H1 (cell line): ENCODE data around the gene NR1I3. TPM values are rescaled to one million over a fixed set of nuclear protein-coding genes. Genes with fewer than 3 reads are reported as not detected.

Experiments
- CTCF ChIA-PET: fragments of 300-600 bp; sonication (Branson Sonifier 250); formaldehyde crosslinking; loops from one replicate; lab custom pipeline; 2021; ENCODE audit not compliant: partially characterized antibody; lab: Charles Lee
- POLR2A ChIA-PET: fragments of 300-600 bp; sonication (Branson Sonifier 250); formaldehyde crosslinking; loops from one replicate; lab custom pipeline; 2021; ENCODE audit warnings: inconsistent platforms; ENCODE audit not compliant: partially characterized antibody; lab: Charles Lee
- DNase-seq, 2 experiments: peaks; one replicate each; pipeline versions ENCODE4 v3.0.0 to v3.0.0-alpha.2; 2010 to 2022; ENCODE audit warnings: low spot score in 2 of 2, low read depth in 1 of 2, mixed read lengths in 1 of 2
- FAIRE-seq: peaks from 2 replicates; lab custom pipeline; 2011; peaks lifted over from hg19 to GRCh38; lab: Jason Lieb, UNC
- H2AFZ ChIP-seq: 2 replicates; pipeline ENCODE4 v1.8.1; 2012; ENCODE audit warnings: low read length, inconsistent platforms
- H2AK5ac ChIP-seq: 2 replicates; pipeline ENCODE4 v1.6.1; 2013; ENCODE audit warnings: low read depth, low read length
- H2BK120ac ChIP-seq: replicated peaks from 2 replicates; pipeline ENCODE3; 2013; ENCODE audit warnings: low read depth, low read length, inconsistent platforms
- H2BK12ac ChIP-seq: 2 replicates; pipeline ENCODE4 v1.6.1; 2013; ENCODE audit warnings: low read depth, low read length
- H2BK15ac ChIP-seq: 2 replicates; pipeline ENCODE4 v1.6.1; 2013; ENCODE audit warnings: low read length
- H2BK20ac ChIP-seq: 2 replicates; pipeline ENCODE4 v1.6.1; 2013; ENCODE audit warnings: low read length
- H2BK5ac ChIP-seq: 2 replicates; pipeline ENCODE4 v1.6.1; 2013; ENCODE audit warnings: low read depth, low read length
- H3K14ac ChIP-seq: 2 replicates; pipeline ENCODE4 v1.6.1; 2013; ENCODE audit warnings: inconsistent platforms; ENCODE audit not compliant: insufficient read length
- H3K18ac ChIP-seq: 2 replicates; pipeline ENCODE4 v1.6.1; 2013; ENCODE audit warnings: low read length; ENCODE audit errors: extremely low read depth
- H3K23ac ChIP-seq: 2 replicates; pipeline ENCODE4 v1.6.1; 2013; ENCODE audit warnings: inconsistent platforms; ENCODE audit not compliant: insufficient read length
- H3K23me2 ChIP-seq: 2 replicates; pipeline ENCODE4 v1.6.1; 2013; ENCODE audit warnings: low read depth, low read length
- H3K27ac ChIP-seq: 2 replicates; pipeline ENCODE4 v1.6.1; 2011; ENCODE audit warnings: low read depth, low read length, inconsistent platforms
- H3K27me3 ChIP-seq, 4 experiments: replicated peaks in 1 of 4; 1 replicate in 1 of 4; 2 replicates in 3 of 4; pipeline versions ENCODE4 v1.6.1 to v1.8.1; 2011 to 2013; ENCODE audit warnings: low read length in 3 of 4, mild to moderate bottlenecking in 3 of 4, inconsistent platforms in 2 of 4, mixed read lengths in 2 of 4, moderate library complexity in 1 of 4; ENCODE audit not compliant: control insufficient read depth in 3 of 4, insufficient read depth in 3 of 4; ENCODE audit errors: extremely low read depth in 1 of 4
- H3K36me3 ChIP-seq, 4 experiments: 2 replicates each; pipeline versions ENCODE4 v1.6.1 to v1.8.1; 2011 to 2013; ENCODE audit warnings: mild to moderate bottlenecking in 4 of 4, low read length in 3 of 4, moderate library complexity in 2 of 4, control low read depth in 1 of 4, inconsistent platforms in 1 of 4; ENCODE audit not compliant: insufficient read depth in 4 of 4, control insufficient read depth in 2 of 4
- H3K4ac ChIP-seq: replicated peaks from 2 replicates; pipeline ENCODE3; 2013; ENCODE audit warnings: low read length, low read depth, mixed read lengths, inconsistent platforms; ENCODE audit not compliant: insufficient read length
- H3K4me1 ChIP-seq, 4 experiments: replicated peaks in 1 of 4; 1 replicate in 1 of 4; 2 replicates in 3 of 4; pipeline versions ENCODE4 v1.6.1 to v1.8.1; 2011 to 2013; ENCODE audit warnings: low read length in 3 of 4, inconsistent platforms in 2 of 4, mixed read lengths in 1 of 4; ENCODE audit not compliant: insufficient read depth in 4 of 4, control insufficient read depth in 3 of 4
- H3K4me2 ChIP-seq, 2 experiments: 2 replicates each; pipeline versions ENCODE4 v1.6.1 to v1.8.1; 2011 to 2013; ENCODE audit warnings: low read depth in 2 of 2, low read length in 2 of 2, control low read depth in 1 of 2, inconsistent platforms in 1 of 2, mild to moderate bottlenecking in 1 of 2; ENCODE audit not compliant: insufficient read depth in 1 of 2
- H3K4me3 ChIP-seq, 4 experiments: fragments of 200-600, 300-600 bp in 1 of 4; sonication (generic), shearing (Covaris generic), sonication (Bioruptor Twin) in 1 of 4; 2 replicates each; pipeline versions ENCODE4 v1.5.1 to v1.8.1; 2011 to 2016; ENCODE audit warnings: low read length in 4 of 4, low read depth in 3 of 4, control low read depth in 2 of 4, inconsistent platforms in 2 of 4, mild to moderate bottlenecking in 2 of 4, mixed read lengths in 1 of 4, moderate library complexity in 1 of 4; ENCODE audit not compliant: insufficient read depth in 2 of 4; ENCODE audit errors: extremely low read depth in 1 of 4
- H3K56ac ChIP-seq: replicated peaks from 2 replicates; pipeline ENCODE3; 2013; ENCODE audit warnings: low read depth, mild to moderate bottlenecking, mixed read lengths, low read length, inconsistent platforms; ENCODE audit not compliant: insufficient read length
- H3K79me1 ChIP-seq: 2 replicates; pipeline ENCODE4 v1.6.1; 2013; ENCODE audit warnings: low read depth, low read length, control low read depth
- H3K79me2 ChIP-seq, 2 experiments: 2 replicates each; pipeline versions ENCODE4 v1.6.1 to v1.8.1; 2012 to 2013; ENCODE audit warnings: low read length in 2 of 2, mild to moderate bottlenecking in 2 of 2, inconsistent platforms in 1 of 2; ENCODE audit not compliant: insufficient read depth in 2 of 2, control insufficient read depth in 1 of 2
- H3K9ac ChIP-seq, 4 experiments: replicated peaks in 1 of 4; 1 replicate in 1 of 4; 2 replicates in 3 of 4; pipeline versions ENCODE4 v1.6.1 to v1.8.1; 2011 to 2013; ENCODE audit warnings: low read depth in 3 of 4, low read length in 3 of 4, control low read depth in 2 of 4, mild to moderate bottlenecking in 2 of 4, moderate library complexity in 2 of 4, inconsistent platforms in 1 of 4; ENCODE audit errors: extremely low read depth in 1 of 4
- H3K9me3 ChIP-seq, 2 experiments: 2 replicates each; pipeline versions ENCODE4 v1.6.1 to v1.8.1; 2012 to 2013; ENCODE audit warnings: mild to moderate bottlenecking in 2 of 2, moderate library complexity in 2 of 2, control low read depth in 1 of 2, inconsistent platforms in 1 of 2, low read depth in 1 of 2, low read length in 1 of 2, mixed read lengths in 1 of 2; ENCODE audit not compliant: insufficient read depth in 2 of 2
- H4K20me1 ChIP-seq, 2 experiments: replicated peaks in 1 of 2; 2 replicates each; pipeline versions ENCODE3 to v1.8.1; 2011 to 2013; ENCODE audit warnings: inconsistent platforms in 2 of 2, low read length in 2 of 2, mild to moderate bottlenecking in 1 of 2; ENCODE audit not compliant: insufficient read depth in 2 of 2, control insufficient read depth in 1 of 2
- H4K5ac ChIP-seq: 2 replicates; pipeline ENCODE4 v1.6.1; 2013; ENCODE audit warnings: low read length, low read depth, mixed read lengths, inconsistent platforms; ENCODE audit not compliant: insufficient read length
- H4K8ac ChIP-seq: 2 replicates; pipeline ENCODE4 v1.8.0; 2013; ENCODE audit warnings: mild to moderate bottlenecking, moderate library complexity, low read length, inconsistent platforms; ENCODE audit not compliant: insufficient read depth; ENCODE audit errors: extremely low read depth
- H4K91ac ChIP-seq: replicated peaks from 2 replicates; pipeline ENCODE3; 2013; ENCODE audit warnings: low read length, mixed read lengths, inconsistent platforms; ENCODE audit not compliant: insufficient read length
- RAD21 ChIP-seq, 2 experiments: IDR thresholded peaks in 1 of 2; conservative IDR thresholded peaks in 1 of 2; 2 replicates each; pipeline ENCODE4 v1.6.1; 2011; ENCODE audit warnings: low read depth in 2 of 2, low read length in 2 of 2, improper control_type of control experiment in 1 of 2, inconsistent platforms in 1 of 2, mild to moderate bottlenecking in 1 of 2, moderate library complexity in 1 of 2
- SIN3A ChIP-seq, 2 experiments: IDR thresholded peaks in 1 of 2; conservative IDR thresholded peaks in 1 of 2; 2 replicates each; pipeline ENCODE4 v1.6.1; 2011 to 2012; ENCODE audit warnings: low read length in 2 of 2, improper control_type of control experiment in 1 of 2, low read depth in 1 of 2, mild to moderate bottlenecking in 1 of 2
- WGBS, 2 experiments: shearing (Covaris generic) in 1 of 2; methylation state at CpG; one replicate each; pipeline versions ENCODE4 v1.1.6 to v1.1.7; 2013 to 2015; ENCODE audit warnings: low lambda C conversion rate in 2 of 2, mixed read lengths in 2 of 2, inconsistent platforms in 1 of 2, low coverage in 1 of 2, missing lambda C conversion rate in 1 of 2; ENCODE audit not compliant: insufficient replicate concordance in 2 of 2, insufficient coverage in 1 of 2, insufficient read length in 1 of 2; ENCODE audit errors: extremely low coverage in 1 of 2, missing lambda C conversion rate in 1 of 2; 5-methylcytosine and 5-hydroxymethylcytosine counted together
- polyA plus RNA-seq, 7 experiments: library from polyadenylated mRNA; depleted of rRNA in 3 of 7; stranded (reverse) in 5 of 7; unstranded in 2 of 7; fragments of >200 nt in 5 of 7; fragments of 200-250 nt in 2 of 7; gene quantifications; 1 replicate in 5 of 7; 2 replicates in 1 of 7; 4 replicates in 1 of 7; pipeline versions ENCODE4 v1.2.1 to v1.2.3, GENCODE V29; 2011 to 2013; ENCODE audit warnings: missing spikeins in 2 of 7, mixed read lengths in 2 of 7
- total RNA-seq: library from RNA; stranded (reverse); fragmentation: NEBNext Ultra II Directional; extraction: Animal tissue kit (Norgen Biotek cat#: 25700); gene quantifications from 2 replicates; pipeline ENCODE4 v1.2.1, GENCODE V29; 2021
- TF ChIP-seq, protein P1 (sequence below), 3 experiments: IDR thresholded peaks; 1 replicate in 2 of 3; 2 replicates in 1 of 3; pipeline versions ENCODE4 v1.5.1 to v1.6.1; 2011; ENCODE audit warnings: low read length in 3 of 3, mild to moderate bottlenecking in 3 of 3, inconsistent platforms in 2 of 3, low read depth in 1 of 3, moderate library complexity in 1 of 3; ENCODE audit not compliant: insufficient read depth in 1 of 3; ENCODE audit errors: control extremely low read depth in 1 of 3

The NR1I3 gene
- total and polyA plus RNA-seq, 2 of the 8 experiments (the other 6 are each of a cell fraction or from before 2014, with no cell fraction given): not detected

- no peak for DNase-seq
These were observed 57.4 kb downstream of the NR1I3 start for GRCh38 chr1:161180639-161181038.

More at GRCh38 chr1:161180639-161181038, 57.4 kb downstream of the NR1I3 start:
- H3K9ac ChIP-seq: no peak overlapping the region
- no peak for FAIRE-seq
- no peak overlapping the region for H2BK20ac ChIP-seq
- H4K91ac ChIP-seq: no peak overlapping the region
- no peaks in the 10 kb centered on the region for H3K9me3 ChIP-seq
- no peak overlapping the region for H2AFZ ChIP-seq
- WGBS, 2 experiments: 83% methylated on average over 1 of the region's 1 CpG; no CpG with 5 or more reads in 1 of the 2 experiments
- peaks cover 0 to 13% (median under 1%) of the 10 kb centered on the region in 4 experiments; a peak in 3 of 7 replicates for H3K4me1 ChIP-seq
- no peak overlapping the region for H3K4ac ChIP-seq
- H2AK5ac ChIP-seq: no peak overlapping the region
- no peaks in the 10 kb centered on the region for H3K27me3 ChIP-seq
- peaks cover 0 to 4% of the 10 kb centered on the region in 2 experiments; a peak in 1 of 4 replicates for H3K79me2 ChIP-seq
- CTCF ChIA-PET: interaction anchor here (0.9 to 5.5 kb wide), 10 partner anchors 10 to 259 kb away, joined by 3 to 37 read pairs (median 4); partner anchors contain the start of genes CFAP126 and PPOX
- no peak overlapping the region for H2BK5ac ChIP-seq
- no peak overlapping the region for H3K18ac ChIP-seq
- peaks cover 0 to 4% of the 10 kb centered on the region in 2 experiments for H4K20me1 ChIP-seq
- no peak overlapping the region for H3K56ac ChIP-seq
- H3K23me2 ChIP-seq: peaks cover 2% of the 10 kb centered on the region; the same call in 1 of the 2 replicates
- H4K5ac ChIP-seq: no peak overlapping the region
- H3K27ac ChIP-seq: no peak overlapping the region
- TF ChIP-seq RAD21 (IDR thresholded peaks at IDR 0.05 in 1 of 2, conservative IDR thresholded peaks at IDR 0.05 in 1 of 2; ENCODE audit: low read depth in 2 of 2, low read length in 2 of 2) (peak; percentile 51 to 63), SIN3A (conservative IDR thresholded peaks at IDR 0.05 in 1 of 2, IDR thresholded peaks at IDR 0.05 in 1 of 2; ENCODE audit: low read depth in 1 of 2, low read length in 2 of 2) (no peak)
- TF ChIP-seq, protein P1, sequence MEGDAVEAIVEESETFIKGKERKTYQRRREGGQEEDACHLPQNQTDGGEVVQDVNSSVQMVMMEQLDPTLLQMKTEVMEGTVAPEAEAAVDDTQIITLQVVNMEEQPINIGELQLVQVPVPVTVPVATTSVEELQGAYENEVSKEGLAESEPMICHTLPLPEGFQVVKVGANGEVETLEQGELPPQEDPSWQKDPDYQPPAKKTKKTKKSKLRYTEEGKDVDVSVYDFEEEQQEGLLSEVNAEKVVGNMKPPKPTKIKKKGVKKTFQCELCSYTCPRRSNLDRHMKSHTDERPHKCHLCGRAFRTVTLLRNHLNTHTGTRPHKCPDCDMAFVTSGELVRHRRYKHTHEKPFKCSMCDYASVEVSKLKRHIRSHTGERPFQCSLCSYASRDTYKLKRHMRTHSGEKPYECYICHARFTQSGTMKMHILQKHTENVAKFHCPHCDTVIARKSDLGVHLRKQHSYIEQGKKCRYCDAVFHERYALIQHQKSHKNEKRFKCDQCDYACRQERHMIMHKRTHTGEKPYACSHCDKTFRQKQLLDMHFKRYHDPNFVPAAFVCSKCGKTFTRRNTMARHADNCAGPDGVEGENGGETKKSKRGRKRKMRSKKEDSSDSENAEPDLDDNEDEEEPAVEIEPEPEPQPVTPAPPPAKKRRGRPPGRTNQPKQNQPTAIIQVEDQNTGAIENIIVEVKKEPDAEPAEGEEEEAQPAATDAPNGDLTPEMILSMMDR (IDR thresholded peaks at IDR 0.05; ENCODE audit: control extremely low read depth in 1 of 3, insufficient read depth in 1 of 3, low read depth in 1 of 3, low read length in 3 of 3): peak in 2 of 3 experiments; percentile 36 to 46; a peak in 3 of 4 replicates
- TF ChIP-seq, all 59 proteins: peak for 2
- Histone ChIP-seq H2BK120ac (no peak overlapping the region), H3K4me3 (no peak overlapping the region), H4K8ac (no peak overlapping the region), H2BK15ac (no peak overlapping the region), H3K36me3 (peaks cover 0 to 2% (median 0%) of the 10 kb centered on the region in 4 experiments; a peak in 1 of 8 replicates), H3K14ac (no peak overlapping the region), H3K23ac (no peak overlapping the region), H2BK12ac (no peak overlapping the region), H3K4me2 (no peak overlapping the region), H3K79me1 (peaks cover 4% of the 10 kb centered on the region)
- POLR2A ChIA-PET: interaction anchor here (1.6 kb wide), 1 partner anchor 20 kb away, joined by 5 read pairs; no protein-coding TSS in a partner anchor
